ENCODE results near the gene FGF11.
A peak's percentile ranks its signal among the peaks of the same experiment; 100 is the strongest.
"Not testable (repeated sequence)": the region's sequence is repeated elsewhere in the genome, so short reads cannot be mapped to it uniquely, and the experiment has no call there.

Gene FGF11

GRCh38 chr17:7481842-7482741 is 42.8 kb downstream of the FGF11 start:
- not testable (repeated sequence) for DNase-seq

- DNase-seq = not testable (repeated sequence)
Measured at GRCh38 chr17:7482742-7483088, 43.4 kb downstream of the FGF11 start.

- peak; percentile 91 for DNase-seq
Measured at GRCh38 chr17:7483255-7484066, 44.1 kb downstream of the FGF11 start.

- DNase-seq = peak; percentile 97
Measured at GRCh38 chr17:7484067-7484918, 45.0 kb downstream of the FGF11 start, which contains the start of gene POLR2A. POLR2A (plus strand) TSS chr17:7484366.

GRCh38 chr17:7484919-7485377 is 45.6 kb downstream of the FGF11 start:
- no peak for DNase-seq

GRCh38 chr17:7486181-7486580 is 46.9 kb downstream of the FGF11 start:
- DNase-seq = no peak

GRCh38 chr17:7490144-7490543 is 50.8 kb downstream of the FGF11 start:
- DNase-seq = no peak

GRCh38 chr17:7491583-7491982 is 52.3 kb downstream of the FGF11 start:
- DNase-seq = no peak

GRCh38 chr17:7493941-7494340 is 54.6 kb downstream of the FGF11 start:
- no peak for DNase-seq

Data from stimulated activated CD4-positive, alpha-beta T cell treated with anti-CD3 and anti-CD28 coated beads, Interleukin-1b, Interleukin-23, amount 100 ng/mL, for 48 hours (primary cell).